Endothelial cell of umbilical vein (primary cell): ENCODE measurements around the gene CAPN1. TPM values are rescaled to one million over a fixed set of nuclear protein-coding genes. Genes with fewer than 3 reads are reported as not detected.
"Not testable (repeated sequence)": the region's sequence is repeated elsewhere in the genome, so short reads cannot be mapped to it uniquely, and the experiment has no call there.

Experiments used
- BruUV-seq: library from RNA; stranded (reverse); fragments of 400-500 nt; replicated peaks from 2 replicates; lab custom pipeline; 2021; lab: Mats Ljungman, UMichigan
- CTCF ChIA-PET: fragments of 300-600, 350-600 bp; sonication (Branson Sonifier 250); formaldehyde crosslinking; loops from one replicate; lab custom pipeline; 2021; ENCODE audit warnings: antibody characterized with exemption, inconsistent platforms; lab: Charles Lee
- POLR2A ChIA-PET: fragments of 300-600, 350-600 bp; sonication (Branson Sonifier 250); formaldehyde crosslinking; loops from one replicate; lab custom pipeline; 2021; ENCODE audit warnings: antibody characterized with exemption, inconsistent platforms; lab: Charles Lee
- DNase-seq: peaks from one replicate; pipeline ENCODE4 v3.0.0-alpha.2; 2011; ENCODE audit warnings: low read depth, low spot score
- FAIRE-seq: peaks from 2 replicates; lab custom pipeline; 2011; peaks lifted over from hg19 to GRCh38; lab: Jason Lieb, UNC
- H2AFZ ChIP-seq: 2 replicates; pipeline ENCODE4 v1.6.0; 2012; ENCODE audit warnings: low read depth, low read length, control low read depth, inconsistent platforms
- H3K27ac ChIP-seq: 2 replicates; pipeline ENCODE4 v1.5.1; 2011; ENCODE audit warnings: low read depth, mild to moderate bottlenecking, control low read depth, low read length, moderate library complexity; ENCODE audit not compliant: insufficient read depth
- H3K27me3 ChIP-seq, 2 experiments: 2 replicates each; pipeline versions ENCODE4 v1.6.0 to v1.6.1; 2011; ENCODE audit warnings: low read length in 2 of 2, mixed read lengths in 1 of 2; ENCODE audit not compliant: control insufficient read depth in 2 of 2, insufficient read depth in 2 of 2
- H3K36me3 ChIP-seq, 2 experiments: 2 replicates in 1 of 2; 3 replicates in 1 of 2; pipeline ENCODE4 v1.5.1; 2011; ENCODE audit warnings: low read length in 2 of 2, mild to moderate bottlenecking in 1 of 2, moderate library complexity in 1 of 2; ENCODE audit not compliant: control insufficient read depth in 2 of 2, insufficient read depth in 2 of 2; ENCODE audit errors: extremely low read depth in 1 of 2
- H3K4me1 ChIP-seq: 3 replicates; pipeline ENCODE4 v1.5.1; 2011; ENCODE audit warnings: mild to moderate bottlenecking, low read length; ENCODE audit not compliant: control insufficient read depth, insufficient read depth; ENCODE audit errors: extremely low read depth
- H3K4me2 ChIP-seq: 2 replicates; pipeline ENCODE4 v1.6.1; 2011; ENCODE audit warnings: low read length, control low read depth, mixed read lengths; ENCODE audit not compliant: insufficient read depth
- H3K4me3 ChIP-seq, 3 experiments: fragments of 200-600 bp in 1 of 3; sonication (generic), shearing (Covaris generic) in 1 of 3; replicated peaks in 1 of 3; 2 replicates each; pipeline ENCODE4 v1.5.1; 2011 to 2016; ENCODE audit warnings: control low read depth in 3 of 3, low read length in 3 of 3, mild to moderate bottlenecking in 2 of 3, inconsistent platforms in 1 of 3, low read depth in 1 of 3, moderate library complexity in 1 of 3; ENCODE audit not compliant: insufficient read depth in 1 of 3
- H3K79me2 ChIP-seq: 2 replicates; pipeline ENCODE4 v1.6.0; 2012; ENCODE audit warnings: low read length, inconsistent platforms; ENCODE audit not compliant: control insufficient read depth, insufficient read depth
- H3K9ac ChIP-seq: replicated peaks from 2 replicates; pipeline ENCODE3; 2011; ENCODE audit warnings: low read length, control low read depth; ENCODE audit not compliant: insufficient read depth; ENCODE audit errors: extremely low read depth
- H3K9me1 ChIP-seq: replicated peaks from 3 replicates; pipeline ENCODE4 v1.6.0; 2011; ENCODE audit warnings: mild to moderate bottlenecking, low read length; ENCODE audit not compliant: control insufficient read depth, insufficient read depth; ENCODE audit errors: extremely low read depth
- H3K9me3 ChIP-seq: replicated peaks from 2 replicates; pipeline ENCODE4 v1.5.1; 2012; ENCODE audit warnings: low read length, inconsistent platforms; ENCODE audit not compliant: control insufficient read depth, insufficient read depth
- H4K20me1 ChIP-seq: replicated peaks from 2 replicates; pipeline ENCODE3; 2011; ENCODE audit warnings: mild to moderate bottlenecking, low read length; ENCODE audit not compliant: control insufficient read depth, insufficient read depth; ENCODE audit errors: extremely low read depth
- EZH2 ChIP-seq: IDR thresholded peaks from 2 replicates; pipeline ENCODE4 v1.6.1; 2012; ENCODE audit warnings: borderline replicate concordance, low read depth, mild to moderate bottlenecking, moderate library complexity, low read length, inconsistent platforms; ENCODE audit not compliant: severe bottlenecking
- FOS ChIP-seq: IDR thresholded peaks from 2 replicates; pipeline ENCODE4 v1.6.1; 2011; ENCODE audit warnings: mild to moderate bottlenecking, low read length, moderate library complexity, borderline replicate concordance; ENCODE audit not compliant: insufficient read depth
- GATA2 ChIP-seq: IDR thresholded peaks from 2 replicates; pipeline ENCODE4 v1.7.0; 2011; ENCODE audit warnings: low read depth, mild to moderate bottlenecking, moderate library complexity, mixed read lengths, low read length; ENCODE audit not compliant: insufficient read length, insufficient read depth
- JUN ChIP-seq: IDR thresholded peaks from 2 replicates; pipeline ENCODE4 v1.6.1; 2011; ENCODE audit warnings: borderline replicate concordance, low read depth; ENCODE audit not compliant: insufficient read length, insufficient read depth
- MYC ChIP-seq: IDR thresholded peaks from one replicate; pipeline ENCODE4 v1.6.1; 2011; ENCODE audit warnings: mild to moderate bottlenecking, low read depth, low read length
- POLR2A ChIP-seq: IDR thresholded peaks from 2 replicates; pipeline ENCODE4 v1.6.1; 2012; ENCODE audit warnings: low read depth, mild to moderate bottlenecking, control low read depth, low read length
- POLR2AphosphoS5 ChIP-seq: IDR thresholded peaks from 2 replicates; pipeline ENCODE4 v1.6.1; 2012; ENCODE audit warnings: low read depth, mild to moderate bottlenecking, control low read depth, low read length, moderate library complexity; ENCODE audit not compliant: insufficient read depth
- dilution Hi-C: fragments of 300-500 bp; cut with MboI; formaldehyde crosslinking; loops from one replicate; pipeline ENCODE4 v1.15.0; 2019; ENCODE audit warnings: low sequenced_read_pairs; ENCODE audit not compliant: extremely low pct_ligation_motif_present
- intact Hi-C: fragments of 100-400 bp; cut with micrococcal nuclease; formaldehyde crosslinking; loops from one replicate; pipeline ENCODE4 v1.10.0; 2022
- polyA plus RNA-seq, 4 experiments: library from polyadenylated mRNA; depleted of rRNA in 3 of 4; stranded (reverse) in 3 of 4; unstranded in 1 of 4; fragments of >200 nt; gene quantifications; 2 replicates each; pipeline versions ENCODE4 v1.2.1 to v1.2.3, GENCODE V29; 2011 to 2012; ENCODE audit warnings: missing spikeins in 1 of 4
- total RNA-seq: library from RNA; stranded (reverse); gene quantifications from 2 replicates; pipeline ENCODE4 v1.2.3, GENCODE V29; 2021
- TF ChIP-seq, protein P1 (sequence below), 2 donors: IDR thresholded peaks; 1 replicate in 1 of 2; 2 replicates in 1 of 2; pipeline ENCODE4 v1.5.1; 2011; ENCODE audit warnings: low read length in 2 of 2, mild to moderate bottlenecking in 2 of 2, moderate library complexity in 2 of 2, control low read depth in 1 of 2, inconsistent platforms in 1 of 2, low read depth in 1 of 2; ENCODE audit not compliant: insufficient read depth in 1 of 2; ENCODE audit errors: extremely low read depth in 1 of 2
- TF ChIP-seq, protein P2 (sequence below): IDR thresholded peaks from 2 replicates; pipeline ENCODE4 v1.6.1; 2011; ENCODE audit not compliant: insufficient read depth, insufficient read length

Gene CAPN1
- total and polyA plus RNA-seq, 2 donors (not counting 3 experiments of a cell fraction or from before 2014, with no cell fraction given) = 217 to 218 TPM

DNA sequence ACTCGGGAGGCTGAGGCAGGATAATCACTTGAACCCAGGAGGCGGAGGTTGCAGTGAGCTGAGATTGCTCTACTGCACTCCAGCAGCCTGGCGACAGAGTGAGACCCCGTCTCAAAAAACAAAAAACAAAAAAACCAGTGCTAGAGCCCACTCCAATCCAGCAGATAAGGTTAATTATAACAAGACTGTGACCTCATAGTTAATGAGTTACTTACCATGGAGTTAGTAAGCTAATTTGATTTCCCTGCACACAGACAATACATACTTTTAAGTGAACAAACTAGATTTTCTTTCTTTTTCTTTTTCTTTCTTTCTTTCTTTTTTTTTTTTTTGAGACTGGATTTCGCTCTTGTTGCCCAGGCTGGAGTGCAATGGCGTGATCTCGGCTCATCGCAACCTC is 63.3 kb downstream of the CAPN1 start:
- dilution Hi-C loops = not testable (repeated sequence)

DNA sequence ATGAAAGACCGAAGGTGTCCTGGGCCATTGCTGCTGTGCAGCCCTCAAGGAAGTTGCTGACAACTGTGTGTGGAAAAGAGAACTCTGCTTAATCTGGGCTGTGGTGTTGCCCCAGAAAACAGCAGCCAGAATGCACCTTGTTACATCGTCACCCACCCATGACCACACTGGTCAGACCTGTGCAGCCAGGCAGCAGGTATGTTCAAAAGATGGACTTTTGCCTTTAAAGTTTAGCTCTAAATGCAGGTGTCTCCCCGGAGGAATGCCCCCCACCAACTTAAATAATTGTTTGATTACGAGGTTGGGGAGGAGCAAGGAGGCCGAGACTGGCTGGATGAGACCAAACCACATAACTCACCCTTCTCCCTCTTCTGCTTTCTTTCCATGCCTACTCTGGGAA is 64.8 kb downstream of the CAPN1 start:
- FAIRE-seq = no peak
- H2AFZ ChIP-seq = no peak overlapping the region
- no peaks in the 10 kb centered on the region for H3K9me1 ChIP-seq
- ChIA-PET CTCF (interaction anchor here (1.0 kb wide), 1 partner anchor 21 kb away, joined by 3 read pairs; no protein-coding TSS in a partner anchor), POLR2A (interaction anchor here (0.6 kb wide), 1 partner anchor 1069 kb away, joined by 5 read pairs; no protein-coding TSS in a partner anchor)
- H3K79me2 ChIP-seq = no peaks in the 10 kb centered on the region
- intact Hi-C loops = no loop called here
- BruUV-seq = no TSS peak
- H3K4me2 ChIP-seq = no peak overlapping the region
- H3K9me3 ChIP-seq = no peaks in the 10 kb centered on the region
- H4K20me1 ChIP-seq = no peaks in the 10 kb centered on the region
- H3K9ac ChIP-seq = no peak overlapping the region
- no peaks in the 10 kb centered on the region for H3K4me1 ChIP-seq
- no peaks in the 10 kb centered on the region for H3K27me3 ChIP-seq
- H3K27ac ChIP-seq = no peak overlapping the region
- no peak overlapping the region for H3K4me3 ChIP-seq
- no peaks in the 10 kb centered on the region for H3K36me3 ChIP-seq
- no peak for DNase-seq
- dilution Hi-C loops = no loop called here
- TF ChIP-seq EZH2 = no peak
- no peak for TF ChIP-seq POLR2A
- no peak for TF ChIP-seq JUN
- no peak for TF ChIP-seq FOS
- TF ChIP-seq, protein P1, sequence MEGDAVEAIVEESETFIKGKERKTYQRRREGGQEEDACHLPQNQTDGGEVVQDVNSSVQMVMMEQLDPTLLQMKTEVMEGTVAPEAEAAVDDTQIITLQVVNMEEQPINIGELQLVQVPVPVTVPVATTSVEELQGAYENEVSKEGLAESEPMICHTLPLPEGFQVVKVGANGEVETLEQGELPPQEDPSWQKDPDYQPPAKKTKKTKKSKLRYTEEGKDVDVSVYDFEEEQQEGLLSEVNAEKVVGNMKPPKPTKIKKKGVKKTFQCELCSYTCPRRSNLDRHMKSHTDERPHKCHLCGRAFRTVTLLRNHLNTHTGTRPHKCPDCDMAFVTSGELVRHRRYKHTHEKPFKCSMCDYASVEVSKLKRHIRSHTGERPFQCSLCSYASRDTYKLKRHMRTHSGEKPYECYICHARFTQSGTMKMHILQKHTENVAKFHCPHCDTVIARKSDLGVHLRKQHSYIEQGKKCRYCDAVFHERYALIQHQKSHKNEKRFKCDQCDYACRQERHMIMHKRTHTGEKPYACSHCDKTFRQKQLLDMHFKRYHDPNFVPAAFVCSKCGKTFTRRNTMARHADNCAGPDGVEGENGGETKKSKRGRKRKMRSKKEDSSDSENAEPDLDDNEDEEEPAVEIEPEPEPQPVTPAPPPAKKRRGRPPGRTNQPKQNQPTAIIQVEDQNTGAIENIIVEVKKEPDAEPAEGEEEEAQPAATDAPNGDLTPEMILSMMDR (IDR thresholded peaks at IDR 0.05; ENCODE audit: extremely low read depth in 1 of 2, insufficient read depth in 1 of 2, low read depth in 1 of 2, low read length in 2 of 2) = no peak
- TF ChIP-seq POLR2AphosphoS5 = no peak
- TF ChIP-seq GATA2 = no peak
- TF ChIP-seq, protein P2, sequence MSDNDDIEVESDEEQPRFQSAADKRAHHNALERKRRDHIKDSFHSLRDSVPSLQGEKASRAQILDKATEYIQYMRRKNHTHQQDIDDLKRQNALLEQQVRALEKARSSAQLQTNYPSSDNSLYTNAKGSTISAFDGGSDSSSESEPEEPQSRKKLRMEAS = no peak
- no peak for TF ChIP-seq MYC

More for the DNA sequence above, 63.3 kb downstream of the CAPN1 start:
- BruUV-seq, H2AFZ ChIP-seq, H4K20me1 ChIP-seq, H3K9me3 ChIP-seq, H3K9ac ChIP-seq, H3K4me1 ChIP-seq, H3K27ac ChIP-seq, H3K79me2 ChIP-seq, DNase-seq, H3K9me1 ChIP-seq, H3K4me2 ChIP-seq, FAIRE-seq, H3K27me3 ChIP-seq, intact Hi-C loops, H3K4me3 ChIP-seq, POLR2A ChIA-PET, H3K36me3 ChIP-seq: not testable (repeated sequence)
- CTCF ChIA-PET = interaction anchor here (1.2 to 3.2 kb wide), 2 partner anchors 16 to 19 kb away, joined by 3 to 13 read pairs; no protein-coding TSS in a partner anchor

DNA sequence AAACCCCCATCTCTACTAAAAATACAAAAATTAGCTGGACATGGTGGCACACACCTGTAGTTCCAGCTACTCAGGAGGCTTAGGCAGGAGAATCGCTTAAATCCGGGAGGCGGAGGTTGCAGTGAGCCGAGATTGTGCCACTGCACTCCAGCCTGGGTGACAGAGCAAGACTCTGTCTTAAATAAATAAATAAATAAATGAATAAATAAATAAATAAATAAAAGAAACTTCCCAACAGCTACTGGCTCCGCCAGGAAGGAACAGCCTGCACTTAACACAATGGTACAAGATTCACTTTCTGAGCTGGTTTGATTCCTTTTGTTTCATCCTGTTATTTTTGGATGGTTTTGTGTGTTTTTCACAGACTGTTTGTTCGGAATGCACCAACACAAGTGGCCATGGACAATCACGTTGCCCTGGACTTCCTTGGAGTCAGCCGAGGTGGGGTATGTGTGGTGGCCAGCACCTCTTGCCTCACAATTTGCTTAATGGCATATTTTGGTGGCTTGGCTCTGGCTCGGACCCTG is 66.5 kb downstream of the CAPN1 start:
- H3K4me2 ChIP-seq, H3K9me1 ChIP-seq, H3K4me3 ChIP-seq, H3K36me3 ChIP-seq, H2AFZ ChIP-seq, POLR2A ChIA-PET, H3K9ac ChIP-seq, H3K27ac ChIP-seq, intact Hi-C loops, H3K9me3 ChIP-seq, BruUV-seq, H3K27me3 ChIP-seq, dilution Hi-C loops, H3K79me2 ChIP-seq, H3K4me1 ChIP-seq, H4K20me1 ChIP-seq: not testable (repeated sequence)
- peak; percentile 50 for FAIRE-seq
- DNase-seq = peak; percentile 57
- CTCF ChIA-PET = interaction anchor here (1.1 to 1.5 kb wide), 3 partner anchors 23 to 43 kb away, joined by 6 to 9 read pairs (median 7); no protein-coding TSS in a partner anchor
